ENCODE measurements around the gene RIN2. TPM values are rescaled to one million over a fixed set of nuclear protein-coding genes. Genes with fewer than 3 reads are reported as not detected.

Gene RIN2
- total RNA-seq, 1 experiment from 2014 or later, result 36.7 TPM

DNA sequence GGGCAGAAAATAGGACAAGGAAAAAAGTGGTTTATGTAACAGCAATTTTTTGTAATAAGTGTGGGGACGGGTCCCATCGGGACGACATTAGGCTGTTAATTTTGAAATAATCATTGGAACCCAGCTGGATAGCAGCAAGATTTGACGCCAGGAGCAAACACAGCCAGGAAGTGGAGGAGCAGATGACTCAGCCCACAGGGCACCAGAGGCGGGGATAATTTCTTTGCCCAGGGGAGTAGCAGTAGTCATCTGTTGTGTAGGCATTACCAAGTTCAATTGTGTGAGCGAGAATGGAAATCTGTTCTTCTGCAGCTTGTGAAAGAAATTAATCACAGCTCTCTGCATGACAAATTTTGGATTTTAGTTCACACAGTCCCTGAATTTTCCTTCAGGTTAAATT lies 22.6 kb upstream of the RIN2 start:
- peak overlapping the region; percentile 21 for H3K27ac Mint-ChIP-seq (ENCODE audit: unreplicated experiment)
- no peaks in the 10 kb centered on the region for H3K27me3 Mint-ChIP-seq (ENCODE audit: insufficient read depth, unreplicated experiment)
- POLR2A ChIA-PET, result no interaction called here
- intact Hi-C loops (cut with micrococcal nuclease; ENCODE audit: unreplicated experiment), result no loop called here
- Histone ChIP-seq H3K4me3 (ENCODE audit: low read depth, low read length) (no peak overlapping the region), H3K9me3 (no peaks in the 10 kb centered on the region), H3K36me3 (ENCODE audit: control insufficient read depth, insufficient read depth, low read length) (no peaks in the 10 kb centered on the region; the same call in 1 of the 2 replicates), H3K27me3 (replicated peaks; ENCODE audit: control insufficient read depth, insufficient read depth, low read length) (no peaks in the 10 kb centered on the region), H3K4me1 (peaks cover 10% of the 10 kb centered on the region)
- CTCF ChIA-PET, result no interaction called here
- H3K4me1 Mint-ChIP-seq (ENCODE audit: low read depth, unreplicated experiment), result peaks cover 16% of the 10 kb centered on the region
- DNase-seq, result no peak
- no peak overlapping the region for H3K4me3 Mint-ChIP-seq (ENCODE audit: unreplicated experiment)
- H3K36me3 Mint-ChIP-seq (ENCODE audit: insufficient read depth, unreplicated experiment), result no peaks in the 10 kb centered on the region
- TF ChIP-seq, protein P1, sequence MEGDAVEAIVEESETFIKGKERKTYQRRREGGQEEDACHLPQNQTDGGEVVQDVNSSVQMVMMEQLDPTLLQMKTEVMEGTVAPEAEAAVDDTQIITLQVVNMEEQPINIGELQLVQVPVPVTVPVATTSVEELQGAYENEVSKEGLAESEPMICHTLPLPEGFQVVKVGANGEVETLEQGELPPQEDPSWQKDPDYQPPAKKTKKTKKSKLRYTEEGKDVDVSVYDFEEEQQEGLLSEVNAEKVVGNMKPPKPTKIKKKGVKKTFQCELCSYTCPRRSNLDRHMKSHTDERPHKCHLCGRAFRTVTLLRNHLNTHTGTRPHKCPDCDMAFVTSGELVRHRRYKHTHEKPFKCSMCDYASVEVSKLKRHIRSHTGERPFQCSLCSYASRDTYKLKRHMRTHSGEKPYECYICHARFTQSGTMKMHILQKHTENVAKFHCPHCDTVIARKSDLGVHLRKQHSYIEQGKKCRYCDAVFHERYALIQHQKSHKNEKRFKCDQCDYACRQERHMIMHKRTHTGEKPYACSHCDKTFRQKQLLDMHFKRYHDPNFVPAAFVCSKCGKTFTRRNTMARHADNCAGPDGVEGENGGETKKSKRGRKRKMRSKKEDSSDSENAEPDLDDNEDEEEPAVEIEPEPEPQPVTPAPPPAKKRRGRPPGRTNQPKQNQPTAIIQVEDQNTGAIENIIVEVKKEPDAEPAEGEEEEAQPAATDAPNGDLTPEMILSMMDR (IDR thresholded peaks at IDR 0.05; ENCODE audit: insufficient read depth in 1 of 2, low read depth in 1 of 2, low read length in 1 of 2, severe bottlenecking in 1 of 2, unreplicated experiment in 1 of 2), result no peak
- no TSS peak for BruUV-seq (replicated peaks)
- H3K9me3 Mint-ChIP-seq (ENCODE audit: unreplicated experiment), result no peaks in the 10 kb centered on the region

GRCh38 chr20:19737025-19737424 lies 21.0 kb upstream of the RIN2 start:
- Histone ChIP-seq H3K36me3 (ENCODE audit: control insufficient read depth, insufficient read depth, low read length) (no peaks in the 10 kb centered on the region; the same call in 1 of the 2 replicates), H3K27me3 (replicated peaks; ENCODE audit: control insufficient read depth, insufficient read depth, low read length) (no peaks in the 10 kb centered on the region), H3K4me3 (ENCODE audit: low read depth, low read length) (no peak overlapping the region), H3K9me3 (no peaks in the 10 kb centered on the region), H3K4me1 (peaks cover 10% of the 10 kb centered on the region)
- Mint-ChIP-seq H3K36me3 (ENCODE audit: insufficient read depth, unreplicated experiment) (no peaks in the 10 kb centered on the region), H3K27me3 (ENCODE audit: insufficient read depth, unreplicated experiment) (no peaks in the 10 kb centered on the region), H3K4me3 (ENCODE audit: unreplicated experiment) (no peak overlapping the region), H3K9me3 (ENCODE audit: unreplicated experiment) (no peaks in the 10 kb centered on the region), H3K27ac (ENCODE audit: unreplicated experiment) (peak overlapping the region; percentile 50), H3K4me1 (ENCODE audit: low read depth, unreplicated experiment) (peaks cover 16% of the 10 kb centered on the region)
- DNase-seq, result peak in 1 of 2 experiments; percentile 55
- POLR2A ChIA-PET, result interaction anchor here (0.6 to 0.8 kb wide), 2 partner anchors 20 to 21 kb away, joined by 4 to 7 read pairs; no protein-coding TSS in a partner anchor
- BruUV-seq (replicated peaks), result no TSS peak
- TF ChIP-seq, protein P1 (IDR thresholded peaks at IDR 0.05; ENCODE audit: insufficient read depth in 1 of 2, low read depth in 1 of 2, low read length in 1 of 2, severe bottlenecking in 1 of 2, unreplicated experiment in 1 of 2), result no peak
- CTCF ChIA-PET, result no interaction called here
- intact Hi-C loops (cut with micrococcal nuclease; ENCODE audit: unreplicated experiment), result loop anchor here (2.0 kb wide), 1 partner anchor 22 kb away; the partner anchor contains the start of gene RIN2

DNA sequence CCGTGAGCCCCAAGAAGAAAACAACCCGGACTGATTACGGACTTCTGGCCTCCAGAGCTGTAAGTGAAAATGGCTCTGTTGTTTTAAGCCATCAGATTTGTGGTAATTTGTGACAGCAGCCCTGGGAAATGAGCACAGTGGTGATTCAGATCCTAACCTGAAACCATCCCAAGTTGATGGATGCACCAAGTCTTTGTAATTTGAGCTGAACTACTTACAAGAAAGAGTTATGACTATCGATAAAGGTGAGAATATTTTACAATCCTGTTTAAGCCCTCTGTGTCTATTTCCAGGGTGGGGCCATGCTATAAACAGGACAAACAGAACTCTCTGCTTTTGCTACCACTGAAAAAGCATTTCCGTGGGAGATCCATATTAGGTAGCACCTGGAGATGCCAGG lies 19.1 kb upstream of the RIN2 start:
- no peaks in the 10 kb centered on the region for H3K9me3 Mint-ChIP-seq (ENCODE audit: unreplicated experiment)
- CTCF ChIA-PET, result no interaction called here
- no peak for DNase-seq
- H3K4me1 Mint-ChIP-seq (ENCODE audit: low read depth, unreplicated experiment), result peaks cover 16% of the 10 kb centered on the region
- no peaks in the 10 kb centered on the region for H3K27me3 Mint-ChIP-seq (ENCODE audit: insufficient read depth, unreplicated experiment)
- H3K27me3 ChIP-seq (replicated peaks; ENCODE audit: control insufficient read depth, insufficient read depth, low read length), result no peaks in the 10 kb centered on the region
- no peak overlapping the region for H3K27ac Mint-ChIP-seq (ENCODE audit: unreplicated experiment)
- H3K4me3 Mint-ChIP-seq (ENCODE audit: unreplicated experiment), result no peak overlapping the region
- no peaks in the 10 kb centered on the region for H3K36me3 Mint-ChIP-seq (ENCODE audit: insufficient read depth, unreplicated experiment)
- TF ChIP-seq, protein P1 (IDR thresholded peaks at IDR 0.05; ENCODE audit: insufficient read depth in 1 of 2, low read depth in 1 of 2, low read length in 1 of 2, severe bottlenecking in 1 of 2, unreplicated experiment in 1 of 2), result no peak
- peaks cover 10% of the 10 kb centered on the region for H3K4me1 ChIP-seq
- H3K36me3 ChIP-seq (ENCODE audit: control insufficient read depth, insufficient read depth, low read length), result no peaks in the 10 kb centered on the region; the same call in 1 of the 2 replicates
- BruUV-seq (replicated peaks), result no TSS peak
- intact Hi-C loops (cut with micrococcal nuclease; ENCODE audit: unreplicated experiment), result no loop called here
- no peaks in the 10 kb centered on the region for H3K9me3 ChIP-seq
- POLR2A ChIA-PET, result no interaction called here
- no peak overlapping the region for H3K4me3 ChIP-seq (ENCODE audit: low read depth, low read length)
